ENCODE data around the gene MLLT3. TPM values are rescaled to one million over a fixed set of nuclear protein-coding genes. Genes with fewer than 3 reads are reported as not detected.

The MLLT3 gene
- total and polyA plus RNA-seq, 7 experiments from 2014 or later = 40.9 to 85.3 (median 64.8) TPM

GRCh38 chr9:20380546-20380945 lies 241.8 kb downstream of the MLLT3 start:
- Mint-ChIP-seq H3K27ac (peak overlapping the region in 6 of 9 donors; percentile 19 to 93 (median 34)), H3K4me3 (peak overlapping the region in 1 of 10 donors; percentile 5), H3K9me3 (no peaks in the 10 kb centered on the region), H3K4me1 (peaks cover 34 to 94% (median 81%) of the 10 kb centered on the region in 7 donors), H3K27me3 (no peaks in the 10 kb centered on the region), H3K36me3 (peaks cover 0 to 28% (median 8%) of the 10 kb centered on the region in 5 donors)
- ATAC-seq = no peak
- H3K4me3 ChIP-seq (ENCODE audit: low read length) = no peak overlapping the region
- ChIA-PET POLR2A (no interaction called here), CTCF (no interaction called here)
- H3K27ac ChIP-seq (ENCODE audit: low read depth, low read length) = no peak overlapping the region
- no peak for DNase-seq
- no peaks in the 10 kb centered on the region for H3K27me3 ChIP-seq (ENCODE audit: control insufficient read depth in 2 of 2, insufficient read depth in 2 of 2, low read length in 2 of 2)
- H3K4me1 ChIP-seq (ENCODE audit: control insufficient read depth in 2 of 2, insufficient read depth in 2 of 2, low read length in 2 of 2) = peaks cover 3 to 33% of the 10 kb centered on the region in 2 donors
- intact Hi-C loops (cut with micrococcal nuclease) = no loop called here
- H3K9me3 ChIP-seq (ENCODE audit: control insufficient read depth in 2 of 3, low read length in 3 of 3) = no peaks in the 10 kb centered on the region
- H3K36me3 ChIP-seq (ENCODE audit: control insufficient read depth in 2 of 3, insufficient read depth in 3 of 3, low read length in 3 of 3) = no peaks in the 10 kb centered on the region

- Mint-ChIP-seq H3K27me3 (no peaks in the 10 kb centered on the region), H3K4me3 (peak overlapping the region in 3 of 10 donors; percentile 5 to 24 (median 10)), H3K4me1 (peaks cover 34 to 97% (median 83%) of the 10 kb centered on the region in 7 donors), H3K9me3 (no peaks in the 10 kb centered on the region), H3K27ac (peak overlapping the region in 8 of 9 donors; percentile 19 to 93 (median 35)), H3K36me3 (peaks cover 0 to 29% (median 8%) of the 10 kb centered on the region in 5 donors)
- no peak for ATAC-seq
- no peak for DNase-seq
- intact Hi-C loops (cut with micrococcal nuclease) = loop anchor here in 1 of 2 donors (2.0 to 5.0 kb wide), 2 partner anchors 17 to 242 kb away; partner anchors contain the start of gene MLLT3
- Histone ChIP-seq H3K4me3 (ENCODE audit: low read length) (no peak overlapping the region), H3K36me3 (ENCODE audit: control insufficient read depth in 2 of 3, insufficient read depth in 3 of 3, low read length in 3 of 3) (no peaks in the 10 kb centered on the region), H3K4me1 (ENCODE audit: control insufficient read depth in 2 of 2, insufficient read depth in 2 of 2, low read length in 2 of 2) (peaks cover 3 to 33% of the 10 kb centered on the region in 2 donors), H3K27ac (ENCODE audit: low read depth, low read length) (no peak overlapping the region), H3K9me3 (ENCODE audit: control insufficient read depth in 2 of 3, low read length in 3 of 3) (no peaks in the 10 kb centered on the region), H3K27me3 (ENCODE audit: control insufficient read depth in 2 of 2, insufficient read depth in 2 of 2, low read length in 2 of 2) (no peaks in the 10 kb centered on the region)
- ChIA-PET POLR2A (interaction anchor here (1.2 kb wide), 1 partner anchor 17 kb away, joined by 4 read pairs; no protein-coding TSS in a partner anchor), CTCF (no interaction called here)
These were observed 242.5 kb downstream of the MLLT3 start for GRCh38 chr9:20379804-20380225.

GRCh38 chr9:20378851-20379250 lies 243.4 kb downstream of the MLLT3 start:
- ChIA-PET CTCF (no interaction called here), POLR2A (interaction anchor here (0.6 kb wide), 1 partner anchor 24 kb away, joined by 3 read pairs; no protein-coding TSS in a partner anchor)
- no peaks in the 10 kb centered on the region for H3K27me3 Mint-ChIP-seq
- intact Hi-C loops (cut with micrococcal nuclease) = loop anchor here in 1 of 2 donors (2.0 to 5.0 kb wide), 2 partner anchors 16 to 243 kb away; partner anchors contain the start of gene MLLT3
- Histone ChIP-seq H3K36me3 (ENCODE audit: control insufficient read depth in 2 of 3, insufficient read depth in 3 of 3, low read length in 3 of 3) (no peaks in the 10 kb centered on the region), H3K4me1 (ENCODE audit: control insufficient read depth in 2 of 2, insufficient read depth in 2 of 2, low read length in 2 of 2) (peaks cover 3 to 32% of the 10 kb centered on the region in 2 donors), H3K9me3 (ENCODE audit: control insufficient read depth in 2 of 3, low read length in 3 of 3) (no peaks in the 10 kb centered on the region), H3K27me3 (ENCODE audit: control insufficient read depth in 2 of 2, insufficient read depth in 2 of 2, low read length in 2 of 2) (no peaks in the 10 kb centered on the region), H3K27ac (ENCODE audit: low read depth, low read length) (no peak overlapping the region), H3K4me3 (ENCODE audit: low read length) (no peak overlapping the region)
- peak overlapping the region in 8 of 9 donors; percentile 4 to 93 (median 58) for H3K27ac Mint-ChIP-seq
- peaks cover 0 to 32% (median 8%) of the 10 kb centered on the region in 5 donors for H3K36me3 Mint-ChIP-seq
- no peak for ATAC-seq
- H3K4me1 Mint-ChIP-seq = peaks cover 30 to 97% (median 83%) of the 10 kb centered on the region in 7 donors
- no peaks in the 10 kb centered on the region for H3K9me3 Mint-ChIP-seq
- DNase-seq = no peak
- peak overlapping the region in 2 of 10 donors; percentile 2 to 14 for H3K4me3 Mint-ChIP-seq

GRCh38 chr9:20377790-20378189 lies 244.5 kb downstream of the MLLT3 start:
- Mint-ChIP-seq H3K9me3 (no peaks in the 10 kb centered on the region), H3K36me3 (peaks cover 0 to 38% (median 8%) of the 10 kb centered on the region in 5 donors), H3K27ac (peak overlapping the region in 8 of 9 donors; percentile 48 to 93 (median 72)), H3K4me1 (peaks cover 23 to 97% (median 83%) of the 10 kb centered on the region in 7 donors), H3K4me3 (peak overlapping the region in 5 of 10 donors; percentile 10 to 61 (median 28)), H3K27me3 (no peaks in the 10 kb centered on the region)
- Histone ChIP-seq H3K4me1 (ENCODE audit: control insufficient read depth in 2 of 2, insufficient read depth in 2 of 2, low read length in 2 of 2) (peaks cover 0 to 40% of the 10 kb centered on the region in 2 donors), H3K27ac (ENCODE audit: low read depth, low read length) (no peak overlapping the region), H3K27me3 (ENCODE audit: control insufficient read depth in 2 of 2, insufficient read depth in 2 of 2, low read length in 2 of 2) (no peaks in the 10 kb centered on the region), H3K36me3 (ENCODE audit: control insufficient read depth in 2 of 3, insufficient read depth in 3 of 3, low read length in 3 of 3) (no peaks in the 10 kb centered on the region), H3K4me3 (ENCODE audit: low read length) (no peak overlapping the region), H3K9me3 (ENCODE audit: control insufficient read depth in 2 of 3, low read length in 3 of 3) (no peaks in the 10 kb centered on the region)
- ATAC-seq (no peak), DNase-seq (no peak)
- intact Hi-C loops (cut with micrococcal nuclease) = loop anchor here in 1 of 2 donors (2.0 to 5.0 kb wide), 2 partner anchors 15 to 245 kb away; partner anchors contain the start of gene MLLT3
- ChIA-PET POLR2A (interaction anchor here (1.1 kb wide), 1 partner anchor 245 kb away, joined by 3 read pairs; the partner anchor contains the start of gene MLLT3), CTCF (interaction anchor here (1.7 to 1.9 kb wide), 2 partner anchors 9 to 18 kb away, joined by 5 to 7 read pairs; no protein-coding TSS in a partner anchor)

GRCh38 chr9:20376731-20377375 lies 245.4 kb downstream of the MLLT3 start:
- POLR2A ChIA-PET = interaction anchor here (0.9 to 1.5 kb wide), 4 partner anchors 11 to 246 kb away, joined by 3 to 4 read pairs (median 3); partner anchors contain the start of gene MLLT3
- Mint-ChIP-seq H3K4me1 (peaks cover 17 to 93% (median 81%) of the 10 kb centered on the region in 7 donors), H3K27ac (peak overlapping the region; percentile 35 to 93 (median 84))

GRCh38 chr9:20376042-20376441 lies 246.3 kb downstream of the MLLT3 start:
- CTCF ChIA-PET = interaction anchor here (0.7 kb wide), 1 partner anchor 30 kb away, joined by 3 read pairs; no protein-coding TSS in a partner anchor
- Mint-ChIP-seq H3K9me3 (no peaks in the 10 kb centered on the region), H3K36me3 (peaks cover 3 to 41% (median 8%) of the 10 kb centered on the region in 5 donors), H3K4me1 (peaks cover 23 to 97% (median 89%) of the 10 kb centered on the region in 7 donors), H3K27ac (peak overlapping the region in 8 of 9 donors; percentile 68 to 93 (median 87)), H3K27me3 (no peaks in the 10 kb centered on the region), H3K4me3 (peak overlapping the region in 9 of 10 donors; percentile 14 to 75 (median 50))
- Histone ChIP-seq H3K36me3 (ENCODE audit: control insufficient read depth in 2 of 3, insufficient read depth in 3 of 3, low read length in 3 of 3) (no peaks in the 10 kb centered on the region), H3K27me3 (ENCODE audit: control insufficient read depth in 2 of 2, insufficient read depth in 2 of 2, low read length in 2 of 2) (no peaks in the 10 kb centered on the region), H3K27ac (ENCODE audit: low read depth, low read length) (peak overlapping the region; percentile 46), H3K4me1 (ENCODE audit: control insufficient read depth in 2 of 2, insufficient read depth in 2 of 2, low read length in 2 of 2) (peaks cover 0 to 49% of the 10 kb centered on the region in 2 donors), H3K4me3 (ENCODE audit: low read length) (no peak overlapping the region), H3K9me3 (ENCODE audit: control insufficient read depth in 2 of 3, low read length in 3 of 3) (no peaks in the 10 kb centered on the region)
- POLR2A ChIA-PET = interaction anchor here (0.6 to 1.5 kb wide), 5 partner anchors 12 to 43 kb away, joined by 3 to 4 read pairs (median 3); no protein-coding TSS in a partner anchor
- ATAC-seq (peak; percentile 24), DNase-seq (peak in 1 of 9 donors; percentile 23)
- intact Hi-C loops (cut with micrococcal nuclease) = loop anchor here in 1 of 2 donors (5.0 kb wide), 1 partner anchor 246 kb away; the partner anchor contains the start of gene MLLT3

More at GRCh38 chr9:20376731-20377375, 245.4 kb downstream of the MLLT3 start:
- ATAC-seq = no peak
- no peaks in the 10 kb centered on the region for H3K27me3 ChIP-seq (ENCODE audit: control insufficient read depth in 2 of 2, insufficient read depth in 2 of 2, low read length in 2 of 2)
- peaks cover 0 to 41% of the 10 kb centered on the region in 2 donors for H3K4me1 ChIP-seq (ENCODE audit: control insufficient read depth in 2 of 2, insufficient read depth in 2 of 2, low read length in 2 of 2)
- intact Hi-C loops (cut with micrococcal nuclease) = loop anchor here in 1 of 2 donors (5.0 kb wide), 1 partner anchor 245 kb away; the partner anchor contains the start of gene MLLT3
- Mint-ChIP-seq H3K9me3 (no peaks in the 10 kb centered on the region), H3K36me3 (peaks cover under 1 to 34% (median 8%) of the 10 kb centered on the region in 5 donors), H3K4me3 (peak overlapping the region in 9 of 10 donors; percentile 11 to 75 (median 56)), H3K27me3 (no peaks in the 10 kb centered on the region)
- no peaks in the 10 kb centered on the region for H3K36me3 ChIP-seq (ENCODE audit: control insufficient read depth in 2 of 3, insufficient read depth in 3 of 3, low read length in 3 of 3)
- CTCF ChIA-PET = interaction anchor here (1.7 to 1.9 kb wide), 2 partner anchors 10 to 19 kb away, joined by 5 to 7 read pairs; no protein-coding TSS in a partner anchor
- no peaks in the 10 kb centered on the region for H3K9me3 ChIP-seq (ENCODE audit: control insufficient read depth in 2 of 3, low read length in 3 of 3)
- H3K27ac ChIP-seq (ENCODE audit: low read depth, low read length) = peak overlapping the region; percentile 46
- H3K4me3 ChIP-seq (ENCODE audit: low read length) = no peak overlapping the region
- no peak for DNase-seq
